K562 (cell line): ENCODE results near the gene SPEG. TPM values are rescaled to one million over a fixed set of nuclear protein-coding genes. Genes with fewer than 3 reads are reported as not detected.

ENCODE experiments used
- ASH1L ChIP-seq: fragments of 450-650 bp; IDR thresholded peaks from 2 replicates; pipeline ENCODE4 v1.6.1; 2018; ENCODE audit warnings: borderline replicate concordance, mild to moderate bottlenecking, low read depth; ENCODE audit not compliant: partially characterized antibody
- BCL6 ChIP-seq: fragments of 250-450 bp; sonication (Bioruptor Pico); IDR thresholded peaks from 2 replicates; pipeline ENCODE4 v1.4.0; 2020
- BRD9 ChIP-seq: fragments of 450-650 bp; IDR thresholded peaks from 2 replicates; pipeline ENCODE4 v1.6.1; 2018; ENCODE audit warnings: low read depth; ENCODE audit not compliant: partially characterized antibody
- CREB1 ChIP-seq, 2 experiments: sonication (generic) in 1 of 2; formaldehyde crosslinking in 1 of 2; IDR thresholded peaks; 2 replicates each; pipeline versions ENCODE4 v1.6.1 to v1.8.0; 2012 to 2022; ENCODE audit warnings: inconsistent platforms in 1 of 2, mild to moderate bottlenecking in 1 of 2, missing genetic modification reagents in 1 of 2, moderate library complexity in 1 of 2
- CXXC5 ChIP-seq: fragments of 250-450 bp; sonication (Bioruptor Pico); IDR thresholded peaks from 2 replicates; pipeline ENCODE4 v1.8.0; 2022; ENCODE audit warnings: inconsistent platforms, mild to moderate bottlenecking, moderate library complexity
- FOXP1 ChIP-seq: sonication (generic); formaldehyde crosslinking; IDR thresholded peaks from 2 replicates; pipeline ENCODE4 v1.8.0; 2022; ENCODE audit warnings: mild to moderate bottlenecking, missing genetic modification reagents
- HMGN3 ChIP-seq: IDR thresholded peaks from 2 replicates; pipeline ENCODE4 v1.6.1; 2011; ENCODE audit warnings: borderline replicate concordance, low read depth, mild to moderate bottlenecking, mixed read lengths, low read length; ENCODE audit not compliant: insufficient read length; ENCODE audit errors: extremely low read depth
- PYGO2 ChIP-seq: fragments of 450-650 bp; IDR thresholded peaks from 2 replicates; pipeline ENCODE4 v1.6.1; 2016; ENCODE audit warnings: mild to moderate bottlenecking, missing genetic modification characterization, moderate library complexity, missing compliant biosample characterization
- RBM39 ChIP-seq: fragments of 200-400 bp; formaldehyde crosslinking; optimal IDR thresholded peaks from 2 replicates; pipeline ENCODE3; 2018; ENCODE audit warnings: low read depth, low read length
- RHOXF2B ChIP-seq: fragments of 250-450 bp; sonication (Bioruptor Pico); conservative IDR thresholded peaks from 2 replicates; pipeline ENCODE4 v1.5.1; 2021
- SAFB ChIP-seq: fragments of 200-400 bp; formaldehyde crosslinking; IDR thresholded peaks from 2 replicates; pipeline ENCODE4 v1.6.1; 2017; ENCODE audit warnings: low read depth, low read length, borderline replicate concordance
- SLC30A9 ChIP-seq: fragments of 250-450 bp; sonication (Bioruptor Pico); IDR thresholded peaks from 2 replicates; pipeline ENCODE4 v1.8.0; 2022; ENCODE audit warnings: mild to moderate bottlenecking, moderate library complexity
- SMARCA4 ChIP-seq: fragments of 450-650 bp; IDR thresholded peaks from 2 replicates; pipeline ENCODE4 v1.6.1; 2016
- SMC3 ChIP-seq: conservative IDR thresholded peaks from 2 replicates; pipeline ENCODE4 v1.6.1; 2011; ENCODE audit warnings: low read depth, low read length, improper control_type of control experiment; ENCODE audit not compliant: insufficient read depth
- TCF3 ChIP-seq: sonication (generic); formaldehyde crosslinking; IDR thresholded peaks from 2 replicates; pipeline ENCODE4 v1.4.0; 2020; ENCODE audit warnings: mild to moderate bottlenecking, missing genetic modification reagents
- YBX1 ChIP-seq: fragments of 450-650 bp; IDR thresholded peaks from 2 replicates; pipeline ENCODE4 v1.7.1; 2016; ENCODE audit warnings: mild to moderate bottlenecking
- YY1 ChIP-seq, 3 experiments: IDR thresholded peaks; 2 replicates each; pipeline ENCODE4 v1.6.1; 2011; ENCODE audit warnings: low read length in 2 of 3, mild to moderate bottlenecking in 2 of 3, moderate library complexity in 2 of 3, borderline replicate concordance in 1 of 3, control low read depth in 1 of 3, low read depth in 1 of 3; ENCODE audit not compliant: insufficient read depth in 3 of 3, insufficient replicate concordance in 2 of 3, control insufficient read depth in 1 of 3, insufficient read length in 1 of 3; ENCODE audit errors: extremely low read depth in 1 of 3
- ZNF165 ChIP-seq: fragments of 250-450 bp; sonication (Bioruptor Pico); IDR thresholded peaks from 2 replicates; pipeline ENCODE4 v1.4.0; 2020; ENCODE audit warnings: borderline replicate concordance
- ZNF282 ChIP-seq: sonication (generic); formaldehyde crosslinking; IDR thresholded peaks from 2 replicates; pipeline ENCODE4 v1.8.1; 2023; ENCODE audit warnings: missing genetic modification reagents
- ZNF699 ChIP-seq: fragments of 250-450 bp; sonication (Bioruptor Pico); IDR thresholded peaks from 2 replicates; pipeline ENCODE4 v1.8.0; 2021; ENCODE audit warnings: mild to moderate bottlenecking, moderate library complexity; ENCODE audit not compliant: insufficient replicate concordance
- polyA plus RNA-seq, 8 experiments: library from polyadenylated mRNA; depleted of rRNA in 4 of 8; stranded (reverse) in 5 of 8; unstranded in 3 of 8; fragments of >200 nt; fragmentation: Nextera tagmentation in 2 of 8; fragmentation: Illumina TruSeq in 1 of 8; extraction: Ambion mirVana in 2 of 8; extraction: Trizol in 1 of 8; gene quantifications; 2 replicates each; pipeline versions ENCODE4 v1.2.1 to v1.2.3, GENCODE V29; 2011 to 2014; ENCODE audit warnings: inconsistent platforms in 1 of 8, missing spikeins in 1 of 8
- total RNA-seq, 7 experiments: library from RNA; depleted of rRNA in 6 of 7; stranded (reverse); fragments of >200 nt in 6 of 7; fragmentation: Illumina TruSeq in 2 of 7; extraction: Trizol in 2 of 7; gene quantifications; 2 replicates each; pipeline versions ENCODE4 v1.2.1 to v1.2.3, GENCODE V29; 2011 to 2021; ENCODE audit warnings: low replicate concordance in 1 of 7
- TF ChIP-seq, protein P1 (sequence below): fragments of 450-650 bp; formaldehyde crosslinking; IDR thresholded peaks from 2 replicates; pipeline ENCODE4 v1.4.0; 2020; ENCODE audit warnings: mild to moderate bottlenecking, moderate library complexity
- TF ChIP-seq, protein P2 (sequence below): sonication (generic); formaldehyde crosslinking; IDR thresholded peaks from 2 replicates; pipeline ENCODE4 v1.8.1; 2022; ENCODE audit warnings: missing genetic modification reagents
- TF ChIP-seq, protein P3 (sequence below): fragments of 450-650 bp; formaldehyde crosslinking; conservative IDR thresholded peaks from 2 replicates; pipeline ENCODE4 v1.4.0; 2022; ENCODE audit warnings: mild to moderate bottlenecking, missing genetic modification characterization

Gene SPEG
- total and polyA plus RNA-seq, 9 of the 15 experiments (the other 6 are each of a cell fraction or from before 2014, with no cell fraction given): 0.49 to 8.7 (median 3.0) TPM

DNA sequence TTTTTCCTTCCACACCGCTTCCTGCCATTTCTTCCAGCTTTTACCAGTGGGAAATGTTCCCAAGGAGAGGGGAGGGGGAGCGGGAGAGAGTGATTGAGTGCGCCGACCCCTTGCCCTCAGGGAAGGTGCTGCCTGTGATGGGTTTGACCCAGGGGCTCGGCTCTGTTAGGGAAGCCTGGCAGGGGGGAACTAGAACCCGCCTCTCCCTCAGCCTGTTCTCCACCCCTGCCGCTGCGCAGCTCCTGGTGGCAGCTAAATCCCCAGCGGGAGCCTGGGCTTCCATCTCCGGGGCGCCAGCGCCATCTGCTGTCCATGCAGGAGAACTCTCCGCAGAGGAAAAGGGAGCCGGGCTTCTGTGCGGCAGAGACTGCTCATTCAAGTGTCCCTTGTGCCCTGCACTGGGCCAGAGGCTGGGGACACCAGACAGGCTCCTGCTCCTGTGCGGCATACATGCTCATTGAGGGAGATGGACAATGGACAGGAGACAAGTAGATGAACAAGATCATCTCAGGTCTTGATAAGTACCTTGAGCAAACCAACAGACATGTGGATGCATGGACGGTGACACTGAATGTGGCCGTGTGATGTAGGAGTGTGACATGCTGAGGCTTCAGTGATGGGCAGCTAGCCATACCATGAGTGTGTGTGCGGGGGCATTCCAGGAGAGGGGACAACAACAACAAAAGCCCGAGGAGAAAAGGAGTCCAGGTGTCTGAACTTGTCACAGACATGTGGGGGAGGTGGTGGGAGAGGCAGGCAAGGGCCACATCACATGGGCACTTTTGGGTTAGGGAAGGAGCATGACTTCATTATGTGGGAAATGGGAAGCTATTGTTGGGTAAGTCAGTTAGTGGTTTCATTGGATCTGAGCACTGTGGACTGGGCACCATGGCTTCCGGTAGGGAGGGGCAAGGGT is 95.7 kb downstream of the SPEG start (continued):
- TF ChIP-seq YBX1 (no peak), ZNF165 (CRISPR knock-in tag) (no peak), BCL6 (CRISPR knock-in tag) (no peak), FOXP1 (CRISPR knock-in tag) (peak; percentile 38; the same call in 1 of the 2 replicates), BRD9 (no peak), SAFB (no peak), ZNF282 (CRISPR knock-in tag) (no peak), TCF3 (CRISPR knock-in tag) (peak; percentile 48; the same call in 1 of the 2 replicates), RBM39 (no peak), SMARCA4 (no peak), ZNF699 (no peak), CREB1 (IDR thresholded peaks at IDR 0.05) (no peak), CREB1 (CRISPR knock-in tag; IDR thresholded peaks at IDR 0.05) (no peak), RHOXF2B (no peak), ASH1L (no peak), PYGO2 (no peak), SMC3 (peak; percentile 99), HMGN3 (peak; percentile 47), CXXC5 (CRISPR knock-in tag) (peak; percentile 67), YY1 (IDR thresholded peaks at IDR 0.05; ENCODE audit: borderline replicate concordance in 1 of 3, control insufficient read depth in 1 of 3, extremely low read depth in 1 of 3, insufficient read depth in 3 of 3, insufficient read length in 1 of 3, insufficient replicate concordance in 2 of 3, low read depth in 1 of 3, low read length in 2 of 3) (peak in 1 of 3 experiments; percentile 49), SLC30A9 (CRISPR knock-in tag) (no peak)
- TF ChIP-seq, protein P1, sequence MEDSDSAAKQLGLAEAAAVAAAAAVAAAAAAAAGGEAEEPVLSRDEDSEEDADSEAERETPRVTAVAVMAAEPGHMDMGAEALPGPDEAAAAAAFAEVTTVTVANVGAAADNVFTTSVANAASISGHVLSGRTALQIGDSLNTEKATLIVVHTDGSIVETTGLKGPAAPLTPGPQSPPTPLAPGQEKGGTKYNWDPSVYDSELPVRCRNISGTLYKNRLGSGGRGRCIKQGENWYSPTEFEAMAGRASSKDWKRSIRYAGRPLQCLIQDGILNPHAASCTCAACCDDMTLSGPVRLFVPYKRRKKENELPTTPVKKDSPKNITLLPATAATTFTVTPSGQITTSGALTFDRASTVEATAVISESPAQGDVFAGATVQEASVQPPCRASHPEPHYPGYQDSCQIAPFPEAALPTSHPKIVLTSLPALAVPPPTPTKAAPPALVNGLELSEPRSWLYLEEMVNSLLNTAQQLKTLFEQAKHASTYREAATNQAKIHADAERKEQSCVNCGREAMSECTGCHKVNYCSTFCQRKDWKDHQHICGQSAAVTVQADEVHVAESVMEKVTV (CRISPR knock-in tag): peak; percentile 96
- TF ChIP-seq, protein P2, sequence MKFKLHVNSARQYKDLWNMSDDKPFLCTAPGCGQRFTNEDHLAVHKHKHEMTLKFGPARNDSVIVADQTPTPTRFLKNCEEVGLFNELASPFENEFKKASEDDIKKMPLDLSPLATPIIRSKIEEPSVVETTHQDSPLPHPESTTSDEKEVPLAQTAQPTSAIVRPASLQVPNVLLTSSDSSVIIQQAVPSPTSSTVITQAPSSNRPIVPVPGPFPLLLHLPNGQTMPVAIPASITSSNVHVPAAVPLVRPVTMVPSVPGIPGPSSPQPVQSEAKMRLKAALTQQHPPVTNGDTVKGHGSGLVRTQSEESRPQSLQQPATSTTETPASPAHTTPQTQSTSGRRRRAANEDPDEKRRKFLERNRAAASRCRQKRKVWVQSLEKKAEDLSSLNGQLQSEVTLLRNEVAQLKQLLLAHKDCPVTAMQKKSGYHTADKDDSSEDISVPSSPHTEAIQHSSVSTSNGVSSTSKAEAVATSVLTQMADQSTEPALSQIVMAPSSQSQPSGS (CRISPR knock-in tag): no peak
- TF ChIP-seq, protein P3, sequence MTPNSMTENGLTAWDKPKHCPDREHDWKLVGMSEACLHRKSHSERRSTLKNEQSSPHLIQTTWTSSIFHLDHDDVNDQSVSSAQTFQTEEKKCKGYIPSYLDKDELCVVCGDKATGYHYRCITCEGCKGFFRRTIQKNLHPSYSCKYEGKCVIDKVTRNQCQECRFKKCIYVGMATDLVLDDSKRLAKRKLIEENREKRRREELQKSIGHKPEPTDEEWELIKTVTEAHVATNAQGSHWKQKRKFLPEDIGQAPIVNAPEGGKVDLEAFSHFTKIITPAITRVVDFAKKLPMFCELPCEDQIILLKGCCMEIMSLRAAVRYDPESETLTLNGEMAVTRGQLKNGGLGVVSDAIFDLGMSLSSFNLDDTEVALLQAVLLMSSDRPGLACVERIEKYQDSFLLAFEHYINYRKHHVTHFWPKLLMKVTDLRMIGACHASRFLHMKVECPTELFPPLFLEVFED: no peak
